ENCODE data around the gene CCDC61.

The CCDC61 gene

DNA sequence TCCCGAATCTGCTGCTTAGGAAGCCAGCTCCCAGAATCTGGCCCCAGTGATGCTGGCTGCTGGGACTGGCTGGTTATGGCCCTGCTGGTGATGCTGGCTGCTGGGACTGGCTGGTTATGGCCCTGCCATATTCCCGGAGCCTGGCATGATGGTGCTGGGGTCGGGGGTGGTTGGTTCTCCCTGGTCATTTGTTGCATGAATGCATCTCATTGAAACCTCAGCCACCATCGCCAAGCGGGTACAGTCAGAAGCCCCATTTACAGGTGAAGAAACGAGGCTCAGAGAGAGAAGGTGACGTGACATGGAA lies 25.5 kb downstream of the CCDC61 start:
- H3K27ac Mint-ChIP-seq = no peak overlapping the region
- H3K9me3 Mint-ChIP-seq = no peaks in the 10 kb centered on the region

GRCh38 chr19:46021531-46022041 lies 26.3 kb downstream of the CCDC61 start:
- Mint-ChIP-seq H3K9me3 (no peaks in the 10 kb centered on the region), H3K27ac (no peak overlapping the region), H3K27me3 (peaks cover 18% of the 10 kb centered on the region), H3K4me1 (peaks cover 18% of the 10 kb centered on the region), H3K4me3 (no peak overlapping the region), H3K36me3 (no peaks in the 10 kb centered on the region)

More for the DNA sequence above, 25.5 kb downstream of the CCDC61 start:
- H3K4me3 Mint-ChIP-seq = no peak overlapping the region
- H3K27me3 Mint-ChIP-seq = peaks cover 14% of the 10 kb centered on the region
- peaks cover 16% of the 10 kb centered on the region for H3K4me1 Mint-ChIP-seq
- H3K36me3 Mint-ChIP-seq = no peaks in the 10 kb centered on the region

GRCh38 chr19:46022061-46022430 lies 26.8 kb downstream of the CCDC61 start:
- Mint-ChIP-seq H3K9me3 (no peaks in the 10 kb centered on the region), H3K4me3 (no peak overlapping the region), H3K27ac (no peak overlapping the region), H3K36me3 (no peaks in the 10 kb centered on the region), H3K4me1 (peaks cover 18% of the 10 kb centered on the region), H3K27me3 (peaks cover 20% of the 10 kb centered on the region)

- Mint-ChIP-seq H3K4me1 (peaks cover 18% of the 10 kb centered on the region), H3K4me3 (no peak within 1 kb of the TSS), H3K27ac (no peak within 1 kb of the TSS), H3K27me3 (peaks cover 20% of the 10 kb centered on the region), H3K9me3 (no peaks in the 10 kb centered on the region), H3K36me3 (no peaks in the 10 kb centered on the region)
Observed at GRCh38 chr19:46022431-46023310, 27.4 kb downstream of the CCDC61 start, which contains the start of gene PGLYRP1. Gene PGLYRP1, minus strand, starts transcription at chr19:46023053. Its CDS starts 32 bp downstream, at chr19:46023021.

- H3K36me3 Mint-ChIP-seq = no peaks in the 10 kb centered on the region
- H3K27ac Mint-ChIP-seq = no peak overlapping the region
- peaks cover 20% of the 10 kb centered on the region for H3K27me3 Mint-ChIP-seq
- H3K4me1 Mint-ChIP-seq = peaks cover 18% of the 10 kb centered on the region
- H3K9me3 Mint-ChIP-seq = no peaks in the 10 kb centered on the region
- no peak overlapping the region for H3K4me3 Mint-ChIP-seq
Observed at GRCh38 chr19:46023311-46023779, 28.1 kb downstream of the CCDC61 start.

- no peak overlapping the region for H3K27ac Mint-ChIP-seq
- no peaks in the 10 kb centered on the region for H3K9me3 Mint-ChIP-seq
- peaks cover 22% of the 10 kb centered on the region for H3K4me1 Mint-ChIP-seq
- peaks cover 24% of the 10 kb centered on the region for H3K27me3 Mint-ChIP-seq
- no peak overlapping the region for H3K4me3 Mint-ChIP-seq
- H3K36me3 Mint-ChIP-seq = no peaks in the 10 kb centered on the region
Observed at GRCh38 chr19:46025835-46026234, 30.6 kb downstream of the CCDC61 start.

GRCh38 chr19:46030812-46031550 lies 35.7 kb downstream of the CCDC61 start:
- Mint-ChIP-seq H3K36me3 (no peaks in the 10 kb centered on the region), H3K9me3 (no peaks in the 10 kb centered on the region), H3K4me3 (no peak overlapping the region), H3K4me1 (peaks cover 14% of the 10 kb centered on the region), H3K27ac (no peak overlapping the region), H3K27me3 (peaks cover 11% of the 10 kb centered on the region)

GRCh38 chr19:46031781-46032596 lies 36.7 kb downstream of the CCDC61 start:
- Mint-ChIP-seq H3K4me3 (no peak overlapping the region), H3K36me3 (peaks cover under 1% of the 10 kb centered on the region), H3K9me3 (no peaks in the 10 kb centered on the region), H3K27ac (no peak overlapping the region), H3K27me3 (peaks cover 5% of the 10 kb centered on the region), H3K4me1 (peaks cover 4% of the 10 kb centered on the region)

GRCh38 chr19:46032597-46033025 lies 37.3 kb downstream of the CCDC61 start:
- peaks cover 4% of the 10 kb centered on the region for H3K4me1 Mint-ChIP-seq
- no peak overlapping the region for H3K4me3 Mint-ChIP-seq
- H3K27me3 Mint-ChIP-seq = peaks cover 6% of the 10 kb centered on the region
- H3K9me3 Mint-ChIP-seq = no peaks in the 10 kb centered on the region
- peaks cover 2% of the 10 kb centered on the region for H3K36me3 Mint-ChIP-seq
- H3K27ac Mint-ChIP-seq = no peak overlapping the region

GRCh38 chr19:46033401-46033800 lies 38.1 kb downstream of the CCDC61 start:
- Mint-ChIP-seq H3K4me1 (peaks cover 4% of the 10 kb centered on the region), H3K4me3 (no peak overlapping the region), H3K9me3 (no peaks in the 10 kb centered on the region), H3K27ac (no peak overlapping the region), H3K27me3 (peaks cover 6% of the 10 kb centered on the region), H3K36me3 (peaks cover 2% of the 10 kb centered on the region)

DNA sequence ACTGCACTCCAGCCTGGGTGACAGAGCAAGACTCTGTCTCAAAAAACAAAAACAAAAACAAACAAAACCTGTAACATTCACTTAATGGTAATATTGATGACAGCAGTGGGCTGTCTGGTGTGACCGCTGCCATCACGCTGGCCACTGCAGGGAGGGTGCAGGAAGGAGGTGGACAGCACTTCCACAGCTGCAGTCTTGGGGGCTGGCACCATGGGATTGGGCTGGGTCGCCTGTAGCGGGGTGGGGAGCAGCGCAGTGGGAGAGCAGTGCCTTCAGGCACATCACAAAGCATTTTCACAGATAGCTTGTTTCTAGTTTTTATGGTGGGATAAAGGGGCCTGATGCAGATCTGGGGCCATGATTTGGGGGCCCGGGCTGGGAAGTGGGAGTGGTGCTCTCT lies 40.3 kb downstream of the CCDC61 start:
- Mint-ChIP-seq H3K27me3 (peaks cover 9% of the 10 kb centered on the region), H3K36me3 (peaks cover 2% of the 10 kb centered on the region), H3K4me3 (no peak overlapping the region), H3K4me1 (no peaks in the 10 kb centered on the region), H3K27ac (no peak overlapping the region), H3K9me3 (no peaks in the 10 kb centered on the region)

- H3K36me3 Mint-ChIP-seq = peaks cover 2% of the 10 kb centered on the region
- H3K27ac Mint-ChIP-seq = no peak overlapping the region
- H3K4me3 Mint-ChIP-seq = no peak overlapping the region
- H3K4me1 Mint-ChIP-seq = no peaks in the 10 kb centered on the region
- no peaks in the 10 kb centered on the region for H3K9me3 Mint-ChIP-seq
- peaks cover 13% of the 10 kb centered on the region for H3K27me3 Mint-ChIP-seq
Observed at GRCh38 chr19:46035986-46036743, 40.9 kb downstream of the CCDC61 start.

- Mint-ChIP-seq H3K27me3 (peaks cover 15% of the 10 kb centered on the region), H3K4me3 (no peak overlapping the region), H3K36me3 (peaks cover 2% of the 10 kb centered on the region), H3K27ac (no peak overlapping the region), H3K9me3 (no peaks in the 10 kb centered on the region), H3K4me1 (no peaks in the 10 kb centered on the region)
Observed at GRCh38 chr19:46036744-46037128, 41.5 kb downstream of the CCDC61 start.

DNA sequence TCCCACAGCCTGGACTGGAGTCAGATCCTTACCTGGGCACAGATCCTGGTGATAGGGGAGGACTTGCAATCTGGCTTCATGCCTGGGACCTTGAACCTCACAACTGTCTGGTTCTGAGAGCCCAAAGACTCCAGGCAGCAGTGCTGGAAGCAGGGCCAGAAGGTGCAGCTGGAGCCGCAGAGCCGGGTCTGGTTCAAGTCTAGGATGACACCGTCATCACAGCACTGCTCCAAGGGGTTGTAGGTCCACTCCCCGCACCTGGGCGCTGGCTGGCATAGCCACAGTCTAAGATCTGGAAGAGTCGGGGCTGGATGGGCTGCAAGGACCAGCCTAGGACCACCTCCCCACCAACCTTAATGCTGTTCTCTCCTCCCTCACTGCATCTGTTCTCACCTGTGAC lies 44.9 kb downstream of the CCDC61 start:
- no peaks in the 10 kb centered on the region for H3K4me1 Mint-ChIP-seq
- no peak overlapping the region for H3K4me3 Mint-ChIP-seq
- H3K27me3 Mint-ChIP-seq = peaks cover 33% of the 10 kb centered on the region
- H3K36me3 Mint-ChIP-seq = peaks cover 6% of the 10 kb centered on the region
- no peaks in the 10 kb centered on the region for H3K9me3 Mint-ChIP-seq
- H3K27ac Mint-ChIP-seq = no peak overlapping the region

Measured in activated naive CD4-positive, alpha-beta T cell treated with anti-CD3 and anti-CD28 coated beads, Interleukin-2, amount 50 U/mL, for 24 hours (primary cell).